Astrocyte of the cerebellum (primary cell): Measurements from ENCODE around the gene FAXDC2.

Source experiments
- DNase-seq: peaks from one replicate; pipeline ENCODE4 v3.0.0-alpha.2; 2011; ENCODE audit warnings: low read depth
- H3K4me3 ChIP-seq: 2 replicates; pipeline ENCODE4 v1.5.1; 2011; ENCODE audit warnings: mild to moderate bottlenecking, low read depth, low read length, moderate library complexity
- in situ Hi-C: cut with HindIII; loops from 2 replicates; pipeline ENCODE4 v1.10.0; 2017; ENCODE audit warnings: low sequenced_read_pairs
- TF ChIP-seq, protein P1 (sequence below): IDR thresholded peaks from 2 replicates; pipeline ENCODE4 v1.5.1; 2012; ENCODE audit warnings: low read length, low read depth, moderate library complexity, mild to moderate bottlenecking; ENCODE audit errors: missing control alignments

FAXDC2 gene

DNA sequence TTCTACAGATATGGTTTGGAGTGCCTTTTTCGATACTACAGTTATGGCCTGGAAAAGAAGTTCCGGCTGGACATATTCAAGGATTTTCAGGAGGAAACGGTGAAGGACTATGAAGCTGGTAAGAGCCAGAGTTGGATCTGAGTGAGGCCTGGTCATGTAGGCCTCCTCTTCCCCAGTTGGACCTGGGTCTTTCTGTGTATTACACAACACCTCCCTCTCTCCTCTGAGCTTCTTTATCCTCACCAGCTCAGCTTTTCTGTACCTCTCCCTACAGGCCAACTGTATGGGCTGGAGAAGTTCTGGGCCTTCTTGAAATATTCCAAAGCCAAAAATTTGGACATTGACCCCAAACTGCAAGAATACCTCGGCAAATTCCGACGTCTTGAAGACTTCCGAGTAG, 39.2 kb downstream of the FAXDC2 start:
- in situ Hi-C loops, result no loop called here
- no peak for DNase-seq
- TF ChIP-seq, protein P1, sequence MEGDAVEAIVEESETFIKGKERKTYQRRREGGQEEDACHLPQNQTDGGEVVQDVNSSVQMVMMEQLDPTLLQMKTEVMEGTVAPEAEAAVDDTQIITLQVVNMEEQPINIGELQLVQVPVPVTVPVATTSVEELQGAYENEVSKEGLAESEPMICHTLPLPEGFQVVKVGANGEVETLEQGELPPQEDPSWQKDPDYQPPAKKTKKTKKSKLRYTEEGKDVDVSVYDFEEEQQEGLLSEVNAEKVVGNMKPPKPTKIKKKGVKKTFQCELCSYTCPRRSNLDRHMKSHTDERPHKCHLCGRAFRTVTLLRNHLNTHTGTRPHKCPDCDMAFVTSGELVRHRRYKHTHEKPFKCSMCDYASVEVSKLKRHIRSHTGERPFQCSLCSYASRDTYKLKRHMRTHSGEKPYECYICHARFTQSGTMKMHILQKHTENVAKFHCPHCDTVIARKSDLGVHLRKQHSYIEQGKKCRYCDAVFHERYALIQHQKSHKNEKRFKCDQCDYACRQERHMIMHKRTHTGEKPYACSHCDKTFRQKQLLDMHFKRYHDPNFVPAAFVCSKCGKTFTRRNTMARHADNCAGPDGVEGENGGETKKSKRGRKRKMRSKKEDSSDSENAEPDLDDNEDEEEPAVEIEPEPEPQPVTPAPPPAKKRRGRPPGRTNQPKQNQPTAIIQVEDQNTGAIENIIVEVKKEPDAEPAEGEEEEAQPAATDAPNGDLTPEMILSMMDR, result no peak
- H3K4me3 ChIP-seq, result no peak overlapping the region

DNA sequence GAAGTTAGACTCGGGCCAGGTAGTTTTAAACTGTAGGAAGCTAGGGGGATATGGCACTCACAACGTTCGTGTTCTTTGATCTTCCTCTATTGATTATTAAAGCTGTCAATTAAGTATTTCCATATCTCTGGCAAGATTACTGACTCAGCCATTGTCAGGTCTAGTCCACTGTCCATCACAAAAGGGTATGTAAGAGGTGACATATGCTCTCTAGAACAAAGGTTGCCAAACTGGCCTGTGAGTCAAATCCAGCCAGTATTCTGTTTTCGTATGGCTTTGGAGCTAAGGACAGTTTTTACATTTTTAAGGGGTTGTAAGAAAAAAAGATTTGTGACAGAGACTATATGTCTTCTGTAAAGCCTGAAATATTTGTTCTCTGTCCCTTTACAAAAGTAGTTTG, 44.2 kb downstream of the FAXDC2 start:
- in situ Hi-C loops, result no loop called here
- no peak for DNase-seq
- H3K4me3 ChIP-seq, result no peak overlapping the region
- TF ChIP-seq, protein P1, result no peak

DNA sequence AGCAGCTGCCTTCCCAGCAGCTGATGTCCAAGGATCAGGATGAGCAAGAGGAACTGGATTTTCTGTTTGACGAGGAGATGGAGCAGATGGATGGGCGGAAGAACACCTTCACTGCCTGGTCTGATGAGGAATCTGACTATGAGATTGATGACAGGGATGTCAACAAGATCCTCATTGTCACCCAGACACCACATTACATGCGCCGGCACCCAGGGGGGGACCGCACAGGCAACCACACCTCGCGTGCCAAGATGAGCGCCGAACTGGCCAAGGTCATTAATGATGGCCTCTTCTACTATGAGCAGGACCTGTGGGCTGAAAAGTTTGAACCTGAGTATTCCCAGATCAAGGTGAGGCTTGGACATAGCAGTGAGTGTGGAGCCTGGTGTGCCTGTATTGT, 48.4 kb downstream of the FAXDC2 start:
- in situ Hi-C loops, result no loop called here
- H3K4me3 ChIP-seq, result no peak overlapping the region
- TF ChIP-seq, protein P1, result no peak
- DNase-seq, result no peak

DNA sequence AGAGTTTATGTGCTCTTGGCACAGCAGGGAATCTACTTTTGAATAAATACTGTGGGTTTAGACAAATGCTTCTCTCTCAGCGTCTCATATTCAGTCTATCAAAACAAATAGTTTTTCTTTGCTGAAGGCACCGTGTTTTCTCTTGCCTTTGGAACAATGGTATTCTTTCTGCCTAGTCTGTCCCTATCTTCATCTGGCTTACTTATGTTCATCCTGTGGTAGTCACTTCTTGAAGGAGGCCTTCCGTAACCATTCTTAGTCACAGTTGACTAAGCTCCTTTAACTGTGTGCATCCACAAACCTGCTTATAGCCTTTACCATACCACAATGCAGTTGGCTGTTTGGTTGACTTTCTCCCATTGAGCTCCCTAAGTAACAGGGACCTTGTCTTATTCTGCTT, 49.3 kb downstream of the FAXDC2 start:
- no peak overlapping the region for H3K4me3 ChIP-seq
- TF ChIP-seq, protein P1, result no peak
- in situ Hi-C loops, result no loop called here
- peak; percentile 46 for DNase-seq

DNA sequence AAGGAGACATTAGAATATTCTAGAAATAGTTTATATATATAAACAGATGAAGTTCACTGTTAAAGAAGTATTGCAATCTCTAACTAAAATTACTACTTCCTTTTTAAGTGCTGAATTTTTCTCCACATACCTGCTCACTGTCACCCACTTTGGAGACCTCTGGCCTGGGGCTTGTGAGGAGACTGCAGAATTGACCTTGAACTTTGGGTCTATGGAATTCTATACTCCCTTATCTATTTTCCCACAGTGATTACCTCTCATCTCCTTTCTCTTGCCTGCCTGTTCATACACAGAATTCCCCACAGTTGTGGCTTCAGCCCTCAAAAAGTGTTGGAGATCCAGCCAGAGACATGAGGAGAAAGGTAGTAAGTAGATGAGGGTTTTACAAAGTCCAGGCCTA, 49.8 kb downstream of the FAXDC2 start:
- TF ChIP-seq, protein P1, result no peak
- H3K4me3 ChIP-seq, result no peak overlapping the region
- DNase-seq, result no peak
- in situ Hi-C loops, result no loop called here

DNA sequence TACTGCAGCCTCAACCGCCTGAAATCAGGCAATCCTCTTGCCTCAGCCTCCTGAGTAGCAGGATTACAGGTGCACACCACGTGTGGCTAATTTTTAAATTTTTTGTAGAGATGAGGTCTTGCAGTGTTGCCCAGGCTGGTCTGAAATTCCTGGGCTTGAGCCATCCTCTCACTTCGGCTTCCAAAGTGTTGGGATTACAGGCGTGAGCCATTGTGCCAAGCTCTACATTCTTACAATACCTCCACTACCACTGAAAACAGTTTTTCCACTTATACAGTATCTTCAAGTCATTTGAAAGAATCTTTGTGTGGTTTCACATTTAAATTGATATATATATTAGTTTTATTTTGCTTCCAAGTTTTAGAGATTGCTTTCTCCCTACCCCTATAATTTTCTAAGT, 52.6 kb downstream of the FAXDC2 start:
- TF ChIP-seq, protein P1, result no peak
- in situ Hi-C loops, result no loop called here
- H3K4me3 ChIP-seq, result no peak overlapping the region
- peak; percentile 26 for DNase-seq

DNA sequence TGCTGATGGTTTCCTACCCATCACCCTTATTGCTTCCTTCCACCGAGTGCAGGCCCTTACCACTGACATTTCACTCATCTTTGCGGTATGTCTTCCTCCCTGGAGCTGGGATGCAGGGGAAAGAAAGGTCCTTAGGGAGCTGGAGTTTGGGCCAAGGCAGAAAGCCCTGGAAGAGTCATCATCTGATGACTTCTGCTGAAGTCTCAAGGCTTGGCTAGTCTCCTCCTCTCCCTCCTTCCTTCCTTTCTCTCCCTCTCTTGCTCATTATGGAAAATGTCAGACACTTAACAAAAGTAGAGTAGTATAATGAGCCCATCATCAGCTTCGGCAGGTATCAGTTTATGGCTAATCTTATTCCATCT, 55.2 kb downstream of the FAXDC2 start:
- TF ChIP-seq, protein P1, result no peak
- in situ Hi-C loops, result no loop called here
- no peak overlapping the region for H3K4me3 ChIP-seq
- no peak for DNase-seq
